HG02884 (cell line): ENCODE data around the gene MMAA.

Experiments
- ATAC-seq: cut with Tn5 transposase; IDR thresholded peaks from one replicate; pipeline ENCODE4 v1.9.1; 2021; ENCODE audit warnings: mild to moderate bottlenecking, moderate library complexity; ENCODE audit not compliant: unreplicated experiment

Gene MMAA

GRCh38 chr4:145703850-145704497 lies 84.8 kb downstream of the MMAA start:
- ATAC-seq, result no peak

DNA sequence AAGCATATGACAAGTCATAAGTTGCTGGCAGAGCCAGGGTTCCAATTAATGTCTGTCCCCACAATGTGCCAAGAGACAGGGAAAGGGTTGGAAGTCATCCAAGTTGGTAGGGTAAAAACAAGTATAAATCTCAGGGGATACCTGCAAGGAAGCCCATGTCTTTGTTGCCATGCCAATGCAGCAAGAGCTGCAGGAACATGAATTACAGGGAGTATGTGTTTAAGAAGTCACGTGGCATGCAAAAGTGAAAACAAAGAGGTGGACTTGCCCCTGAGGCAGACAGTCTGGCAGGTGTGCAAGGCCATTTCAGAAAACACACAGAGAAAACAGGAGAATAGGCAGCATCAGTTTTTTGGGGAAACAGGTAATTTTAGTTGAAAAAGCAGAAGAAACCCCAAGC lies 90.2 kb downstream of the MMAA start:
- ATAC-seq, result peak; percentile 14
